ENCODE data around the gene THRB. TPM values are rescaled to one million over a fixed set of nuclear protein-coding genes. Genes with fewer than 3 reads are reported as not detected.
"Not testable (repeated sequence)": the region's sequence is repeated elsewhere in the genome, so short reads cannot be mapped to it uniquely, and the experiment has no call there.

Gene THRB
- polyA plus RNA-seq, 1 donor: 31.4 TPM

GRCh38 chr3:24094818-24095217 is 399.8 kb downstream of the THRB start:
- not testable (repeated sequence) for DNase-seq

GRCh38 chr3:24088782-24089181 is 405.9 kb downstream of the THRB start:
- no peak for DNase-seq

GRCh38 chr3:24087469-24087868 is 407.2 kb downstream of the THRB start:
- DNase-seq: no peak

- no peak for DNase-seq
These were observed 407.8 kb downstream of the THRB start for GRCh38 chr3:24086617-24087404.

- no peak for DNase-seq
These were observed 408.4 kb downstream of the THRB start for GRCh38 chr3:24086206-24086605.

- no peak for DNase-seq
These were observed 422.5 kb downstream of the THRB start for GRCh38 chr3:24072193-24072592.

GRCh38 chr3:24069045-24069444 is 425.6 kb downstream of the THRB start:
- no peak for DNase-seq

GRCh38 chr3:24067483-24067882 is 427.2 kb downstream of the THRB start:
- no peak for DNase-seq
